GM21360 (cell line): ENCODE measurements around the gene NTM.

Source experiments
- ATAC-seq: cut with Tn5 transposase; IDR thresholded peaks from one replicate; pipeline ENCODE4 v1.9.1; 2021; ENCODE audit warnings: mild to moderate bottlenecking, moderate library complexity; ENCODE audit not compliant: unreplicated experiment

The NTM gene

GRCh38 chr11:132115454-132115853 is 745.0 kb downstream of the NTM start:
- no peak for ATAC-seq

GRCh38 chr11:132116516-132116915 is 746.1 kb downstream of the NTM start:
- no peak for ATAC-seq

- ATAC-seq: no peak
Measured at GRCh38 chr11:132118661-132119060, 748.2 kb downstream of the NTM start.

- no peak for ATAC-seq
Measured at GRCh38 chr11:132119573-132119972, 749.2 kb downstream of the NTM start.

- no peak for ATAC-seq
Measured at GRCh38 chr11:132122735-132123134, 752.3 kb downstream of the NTM start.

- ATAC-seq: peak; percentile 14
Measured at GRCh38 chr11:132123449-132123848, 753.0 kb downstream of the NTM start.

GRCh38 chr11:132123854-132124835 is 753.7 kb downstream of the NTM start:
- ATAC-seq: peak; percentile 78

GRCh38 chr11:132125988-132126871 is 755.8 kb downstream of the NTM start:
- no peak for ATAC-seq

GRCh38 chr11:132126973-132127899 is 756.8 kb downstream of the NTM start:
- no peak for ATAC-seq

GRCh38 chr11:132127900-132128288 is 757.5 kb downstream of the NTM start:
- ATAC-seq: no peak

GRCh38 chr11:132131047-132131446 is 760.6 kb downstream of the NTM start:
- no peak for ATAC-seq

- no peak for ATAC-seq
Measured at GRCh38 chr11:132131961-132132360, 761.5 kb downstream of the NTM start.

- no peak for ATAC-seq
Measured at GRCh38 chr11:132134322-132134721, 763.9 kb downstream of the NTM start.

- no peak for ATAC-seq
Measured at GRCh38 chr11:132137289-132137980, 767.0 kb downstream of the NTM start.

GRCh38 chr11:132137981-132138313 is 767.5 kb downstream of the NTM start:
- ATAC-seq: no peak

GRCh38 chr11:132139181-132139580 is 768.8 kb downstream of the NTM start:
- no peak for ATAC-seq

- no peak for ATAC-seq
Measured at GRCh38 chr11:132140056-132140455, 769.6 kb downstream of the NTM start.

- no peak for ATAC-seq
Measured at GRCh38 chr11:132142121-132142520, 771.7 kb downstream of the NTM start.

GRCh38 chr11:132142554-132142953 is 772.1 kb downstream of the NTM start:
- no peak for ATAC-seq

GRCh38 chr11:132147464-132147863 is 777.0 kb downstream of the NTM start:
- no peak for ATAC-seq
